Hippocampal formation (tissue), 2 donors: ENCODE data around the gene ZFHX3.

Experiments used
- DNase-seq, 2 donors: peaks; one replicate each; lab custom pipeline; 2025; lab: John Stamatoyannopoulos, UW

ZFHX3 gene

GRCh38 chr16:72928090-72928981 lies 119.6 kb downstream of the ZFHX3 start:
- no peak for DNase-seq

GRCh38 chr16:72927199-72928089 lies 120.5 kb downstream of the ZFHX3 start:
- no peak for DNase-seq

GRCh38 chr16:72926177-72927070 lies 121.5 kb downstream of the ZFHX3 start:
- DNase-seq: no peak

GRCh38 chr16:72925631-72925979 lies 122.3 kb downstream of the ZFHX3 start:
- no peak for DNase-seq

- DNase-seq: no peak
These were observed 122.8 kb downstream of the ZFHX3 start for GRCh38 chr16:72924927-72925630.

- no peak for DNase-seq
These were observed 123.4 kb downstream of the ZFHX3 start for GRCh38 chr16:72924537-72924926.

- DNase-seq: no peak
These were observed 124.2 kb downstream of the ZFHX3 start for GRCh38 chr16:72923757-72924156.

GRCh38 chr16:72922714-72923113 lies 125.2 kb downstream of the ZFHX3 start:
- DNase-seq: no peak

- peak in 1 of 2 donors; percentile 35 for DNase-seq
These were observed 126.3 kb downstream of the ZFHX3 start for GRCh38 chr16:72921620-72922019.

- no peak for DNase-seq
These were observed 126.8 kb downstream of the ZFHX3 start for GRCh38 chr16:72921106-72921505.

GRCh38 chr16:72917051-72917450 lies 130.9 kb downstream of the ZFHX3 start:
- DNase-seq: no peak

GRCh38 chr16:72915331-72915730 lies 132.6 kb downstream of the ZFHX3 start:
- no peak for DNase-seq

- DNase-seq: no peak
These were observed 134.4 kb downstream of the ZFHX3 start for GRCh38 chr16:72913551-72913950.

GRCh38 chr16:72911971-72912370 lies 136.0 kb downstream of the ZFHX3 start:
- DNase-seq: no peak

GRCh38 chr16:72910875-72911274 lies 137.1 kb downstream of the ZFHX3 start:
- DNase-seq: no peak

- no peak for DNase-seq
These were observed 137.5 kb downstream of the ZFHX3 start for GRCh38 chr16:72910381-72910780.

GRCh38 chr16:72909196-72909595 lies 138.7 kb downstream of the ZFHX3 start:
- no peak for DNase-seq

GRCh38 chr16:72908362-72909167 lies 139.4 kb downstream of the ZFHX3 start:
- DNase-seq: no peak

GRCh38 chr16:72905581-72905980 lies 142.3 kb downstream of the ZFHX3 start:
- DNase-seq: no peak

- DNase-seq: no peak
These were observed 144.8 kb downstream of the ZFHX3 start for GRCh38 chr16:72903176-72903575.
